ENCODE data around the gene CLEC16A.
A peak's percentile ranks its signal among the peaks of the same experiment; 100 is the strongest.

The CLEC16A gene, protein sequence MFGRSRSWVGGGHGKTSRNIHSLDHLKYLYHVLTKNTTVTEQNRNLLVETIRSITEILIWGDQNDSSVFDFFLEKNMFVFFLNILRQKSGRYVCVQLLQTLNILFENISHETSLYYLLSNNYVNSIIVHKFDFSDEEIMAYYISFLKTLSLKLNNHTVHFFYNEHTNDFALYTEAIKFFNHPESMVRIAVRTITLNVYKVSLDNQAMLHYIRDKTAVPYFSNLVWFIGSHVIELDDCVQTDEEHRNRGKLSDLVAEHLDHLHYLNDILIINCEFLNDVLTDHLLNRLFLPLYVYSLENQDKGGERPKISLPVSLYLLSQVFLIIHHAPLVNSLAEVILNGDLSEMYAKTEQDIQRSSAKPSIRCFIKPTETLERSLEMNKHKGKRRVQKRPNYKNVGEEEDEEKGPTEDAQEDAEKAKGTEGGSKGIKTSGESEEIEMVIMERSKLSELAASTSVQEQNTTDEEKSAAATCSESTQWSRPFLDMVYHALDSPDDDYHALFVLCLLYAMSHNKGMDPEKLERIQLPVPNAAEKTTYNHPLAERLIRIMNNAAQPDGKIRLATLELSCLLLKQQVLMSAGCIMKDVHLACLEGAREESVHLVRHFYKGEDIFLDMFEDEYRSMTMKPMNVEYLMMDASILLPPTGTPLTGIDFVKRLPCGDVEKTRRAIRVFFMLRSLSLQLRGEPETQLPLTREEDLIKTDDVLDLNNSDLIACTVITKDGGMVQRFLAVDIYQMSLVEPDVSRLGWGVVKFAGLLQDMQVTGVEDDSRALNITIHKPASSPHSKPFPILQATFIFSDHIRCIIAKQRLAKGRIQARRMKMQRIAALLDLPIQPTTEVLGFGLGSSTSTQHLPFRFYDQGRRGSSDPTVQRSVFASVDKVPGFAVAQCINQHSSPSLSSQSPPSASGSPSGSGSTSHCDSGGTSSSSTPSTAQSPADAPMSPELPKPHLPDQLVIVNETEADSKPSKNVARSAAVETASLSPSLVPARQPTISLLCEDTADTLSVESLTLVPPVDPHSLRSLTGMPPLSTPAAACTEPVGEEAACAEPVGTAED

DNA sequence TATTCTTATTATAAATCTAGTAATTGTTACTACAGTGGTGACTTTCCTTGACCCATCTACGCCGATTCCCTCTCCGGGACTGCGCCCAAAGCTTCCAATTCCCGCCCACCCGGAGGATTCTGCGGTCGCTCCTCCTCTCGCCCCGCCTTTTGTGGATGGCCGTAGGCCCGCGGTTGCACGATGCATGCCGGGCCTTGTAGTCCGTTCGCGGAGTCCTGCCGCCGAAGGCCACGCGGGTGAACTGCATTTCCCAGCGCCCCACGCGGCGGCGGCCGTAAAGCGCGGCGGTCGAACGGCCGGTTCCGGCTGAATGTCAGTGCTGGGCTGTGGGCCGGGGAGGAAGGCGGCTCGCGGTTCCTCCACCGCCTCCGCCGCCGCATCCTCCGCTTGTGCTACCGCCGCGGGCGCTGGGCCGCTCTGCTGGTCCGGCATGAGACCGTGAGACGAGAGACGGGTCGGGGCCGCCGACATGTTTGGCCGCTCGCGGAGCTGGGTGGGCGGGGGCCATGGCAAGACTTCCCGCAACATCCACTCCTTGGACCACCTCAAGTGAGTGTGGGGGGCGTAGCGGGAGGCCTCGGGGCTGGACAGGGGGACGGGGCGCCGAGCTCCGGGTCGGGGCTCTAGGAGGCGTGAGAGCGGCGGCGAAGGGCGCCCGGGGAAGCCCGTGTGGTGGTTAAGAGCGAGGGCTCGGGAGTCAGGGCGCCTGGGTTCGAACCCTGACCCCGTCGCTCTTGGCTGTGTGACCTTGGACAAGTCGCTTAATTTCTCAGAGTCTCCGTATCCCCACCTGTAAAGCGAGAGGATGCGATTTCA is at the start of gene CLEC16A:
Gene CLEC16A, plus strand, starts transcription at position 316 of the 816 bp plus-strand sequence. Its CDS starts 154 bp downstream, at position 470.
- peak; percentile 91 for DNase-seq (ENCODE audit: low read depth, low spot score)

DNA sequence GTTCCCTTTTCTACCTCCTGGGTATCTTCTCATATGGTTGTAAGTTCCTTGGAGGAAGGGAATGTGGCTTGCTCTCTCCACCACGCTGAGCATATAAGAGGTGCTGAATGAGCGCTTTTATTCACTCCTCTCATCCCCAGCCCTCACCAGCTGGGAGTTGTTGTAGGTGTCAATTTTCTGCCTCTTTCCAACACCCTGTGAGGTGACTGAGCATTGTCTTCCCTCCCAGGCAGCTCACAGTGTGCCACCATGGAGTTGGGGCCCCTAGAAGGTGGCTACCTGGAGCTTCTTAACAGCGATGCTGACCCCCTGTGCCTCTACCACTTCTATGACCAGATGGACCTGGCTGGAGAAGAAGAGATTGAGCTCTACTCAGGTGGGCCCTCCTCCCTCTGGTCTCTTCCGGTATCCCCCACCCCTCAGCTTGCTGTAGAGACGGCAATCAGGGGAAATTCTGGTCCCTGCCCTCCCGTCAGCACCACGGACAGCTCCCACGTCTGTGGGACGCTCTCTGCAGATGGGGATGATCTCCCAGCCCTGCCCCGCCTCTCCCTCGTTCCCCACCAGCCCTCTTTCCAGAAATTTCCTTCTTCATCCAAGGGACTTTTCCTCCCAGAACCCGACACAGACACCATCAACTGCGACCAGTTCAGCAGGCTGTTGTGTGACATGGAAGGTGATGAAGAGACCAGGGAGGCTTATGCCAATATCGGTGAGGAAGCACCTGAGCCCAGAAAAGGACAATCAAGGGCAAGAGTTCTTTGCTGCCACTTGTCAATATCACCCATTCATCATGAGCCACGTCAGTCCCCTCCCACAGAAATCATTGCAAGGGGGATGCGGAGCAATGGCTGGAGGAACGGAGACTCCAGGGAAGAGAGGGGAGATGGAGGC is 49.1 kb upstream of the CLEC16A start:
- no peak for DNase-seq (ENCODE audit: low read depth, low spot score)

DNA sequence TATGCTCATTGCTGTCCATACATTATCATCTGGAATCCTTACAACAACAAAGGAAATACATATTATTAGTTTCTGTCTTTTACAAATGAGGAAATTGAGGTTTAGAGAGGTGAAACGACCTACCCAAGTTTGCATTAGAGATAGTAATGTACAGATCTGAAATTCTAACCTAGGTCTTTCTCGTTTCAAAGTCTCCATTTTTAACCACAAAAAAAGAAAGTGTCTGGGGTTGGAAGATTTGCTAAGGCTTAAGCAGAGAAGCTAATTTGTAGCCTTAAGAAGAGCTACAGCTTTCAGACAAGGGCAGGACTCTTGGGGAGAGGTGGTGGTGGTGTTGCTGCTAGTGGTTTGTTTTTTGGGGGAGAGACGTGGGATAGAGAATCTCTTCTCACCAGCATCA is 48.2 kb upstream of the CLEC16A start:
- DNase-seq (ENCODE audit: low read depth, low spot score), result no peak

DNA sequence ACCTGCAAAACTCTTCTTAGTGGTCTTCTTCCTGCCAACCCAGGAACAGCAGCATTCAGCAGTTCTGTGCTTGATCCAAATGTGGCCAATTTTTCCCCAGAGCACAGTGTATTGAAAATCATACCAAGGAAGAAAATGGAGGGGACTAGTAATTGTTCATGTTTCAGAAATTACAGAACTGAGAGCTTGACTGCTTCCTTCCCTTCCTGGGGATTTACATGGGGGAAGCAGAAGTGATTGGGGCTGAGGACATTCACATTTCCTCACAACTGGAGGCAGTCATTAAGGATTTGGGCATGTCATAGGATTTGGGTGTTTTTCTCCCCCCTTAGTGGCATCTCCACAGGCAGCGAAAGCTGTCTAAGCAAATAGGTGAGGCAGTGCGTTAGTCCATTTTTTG is 47.6 kb upstream of the CLEC16A start:
- no peak for DNase-seq (ENCODE audit: low read depth, low spot score)

DNA sequence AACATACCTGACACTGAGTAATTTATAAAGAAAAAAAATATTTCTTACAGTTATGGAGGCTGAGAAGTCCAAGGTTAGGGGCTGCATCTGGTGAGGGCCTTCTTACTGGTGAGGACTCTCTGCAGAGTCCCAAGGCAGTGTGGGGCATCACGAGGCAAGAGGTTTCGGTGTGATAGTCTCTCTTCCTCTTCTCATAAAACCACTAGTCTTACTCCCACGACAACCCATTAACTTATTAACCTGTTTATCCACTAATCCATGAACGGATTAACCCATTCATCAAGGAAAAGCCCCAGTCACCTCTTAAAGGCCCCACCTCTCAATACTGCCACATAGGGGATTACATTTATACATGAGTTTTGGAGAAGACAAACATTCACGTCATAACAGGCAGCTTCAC is 47.2 kb upstream of the CLEC16A start:
- DNase-seq (ENCODE audit: low read depth, low spot score), result no peak

DNA sequence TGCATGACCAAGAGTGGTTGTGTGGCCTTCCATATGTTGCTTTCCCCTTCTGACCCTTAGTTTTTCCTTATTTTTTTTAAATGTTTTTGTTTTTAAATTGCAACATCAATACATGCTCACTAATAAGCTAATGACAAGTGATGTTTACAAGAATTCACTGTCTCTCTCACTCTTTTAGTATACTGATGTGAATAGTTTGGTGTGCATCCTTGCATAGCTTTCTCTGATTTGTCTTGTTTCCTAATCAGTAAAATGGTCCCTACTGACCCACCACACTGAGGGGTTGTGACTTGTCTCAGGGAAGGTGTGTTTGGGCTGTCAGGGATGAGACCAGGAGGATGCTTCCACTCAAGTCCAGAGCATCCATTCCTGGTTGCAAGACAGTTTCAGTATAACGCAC is 41.4 kb upstream of the CLEC16A start:
- no peak for DNase-seq (ENCODE audit: low read depth, low spot score)

DNA sequence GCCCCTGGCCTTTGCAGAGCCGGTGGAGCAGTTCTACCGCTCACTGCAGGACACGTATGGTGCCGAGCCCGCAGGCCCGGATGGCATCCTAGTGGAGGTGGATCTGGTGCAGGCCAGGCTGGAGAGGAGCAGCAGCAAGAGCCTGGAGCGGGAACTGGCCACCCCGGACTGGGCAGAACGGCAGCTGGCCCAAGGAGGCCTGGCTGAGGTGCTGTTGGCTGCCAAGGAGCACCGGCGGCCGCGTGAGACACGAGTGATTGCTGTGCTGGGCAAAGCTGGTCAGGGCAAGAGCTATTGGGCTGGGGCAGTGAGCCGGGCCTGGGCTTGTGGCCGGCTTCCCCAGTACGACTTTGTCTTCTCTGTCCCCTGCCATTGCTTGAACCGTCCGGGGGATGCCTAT is 37.9 kb upstream of the CLEC16A start:
- no peak for DNase-seq (ENCODE audit: low read depth, low spot score)

DNA sequence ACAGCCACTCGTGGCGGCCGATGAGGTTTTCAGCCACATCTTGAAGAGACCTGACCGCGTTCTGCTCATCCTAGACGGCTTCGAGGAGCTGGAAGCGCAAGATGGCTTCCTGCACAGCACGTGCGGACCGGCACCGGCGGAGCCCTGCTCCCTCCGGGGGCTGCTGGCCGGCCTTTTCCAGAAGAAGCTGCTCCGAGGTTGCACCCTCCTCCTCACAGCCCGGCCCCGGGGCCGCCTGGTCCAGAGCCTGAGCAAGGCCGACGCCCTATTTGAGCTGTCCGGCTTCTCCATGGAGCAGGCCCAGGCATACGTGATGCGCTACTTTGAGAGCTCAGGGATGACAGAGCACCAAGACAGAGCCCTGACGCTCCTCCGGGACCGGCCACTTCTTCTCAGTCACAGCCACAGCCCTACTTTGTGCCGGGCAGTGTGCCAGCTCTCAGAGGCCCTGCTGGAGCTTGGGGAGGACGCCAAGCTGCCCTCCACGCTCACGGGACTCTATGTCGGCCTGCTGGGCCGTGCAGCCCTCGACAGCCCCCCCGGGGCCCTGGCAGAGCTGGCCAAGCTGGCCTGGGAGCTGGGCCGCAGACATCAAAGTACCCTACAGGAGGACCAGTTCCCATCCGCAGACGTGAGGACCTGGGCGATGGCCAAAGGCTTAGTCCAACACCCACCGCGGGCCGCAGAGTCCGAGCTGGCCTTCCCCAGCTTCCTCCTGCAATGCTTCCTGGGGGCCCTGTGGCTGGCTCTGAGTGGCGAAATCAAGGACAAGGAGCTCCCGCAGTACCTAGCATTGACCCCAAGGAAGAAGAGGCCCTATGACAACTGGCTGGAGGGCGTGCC is 37.2 kb upstream of the CLEC16A start:
- no peak for DNase-seq (ENCODE audit: low read depth, low spot score)

DNA sequence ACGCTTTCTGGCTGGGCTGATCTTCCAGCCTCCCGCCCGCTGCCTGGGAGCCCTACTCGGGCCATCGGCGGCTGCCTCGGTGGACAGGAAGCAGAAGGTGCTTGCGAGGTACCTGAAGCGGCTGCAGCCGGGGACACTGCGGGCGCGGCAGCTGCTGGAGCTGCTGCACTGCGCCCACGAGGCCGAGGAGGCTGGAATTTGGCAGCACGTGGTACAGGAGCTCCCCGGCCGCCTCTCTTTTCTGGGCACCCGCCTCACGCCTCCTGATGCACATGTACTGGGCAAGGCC is 36.7 kb upstream of the CLEC16A start:
- DNase-seq (ENCODE audit: low read depth, low spot score), result no peak

DNA sequence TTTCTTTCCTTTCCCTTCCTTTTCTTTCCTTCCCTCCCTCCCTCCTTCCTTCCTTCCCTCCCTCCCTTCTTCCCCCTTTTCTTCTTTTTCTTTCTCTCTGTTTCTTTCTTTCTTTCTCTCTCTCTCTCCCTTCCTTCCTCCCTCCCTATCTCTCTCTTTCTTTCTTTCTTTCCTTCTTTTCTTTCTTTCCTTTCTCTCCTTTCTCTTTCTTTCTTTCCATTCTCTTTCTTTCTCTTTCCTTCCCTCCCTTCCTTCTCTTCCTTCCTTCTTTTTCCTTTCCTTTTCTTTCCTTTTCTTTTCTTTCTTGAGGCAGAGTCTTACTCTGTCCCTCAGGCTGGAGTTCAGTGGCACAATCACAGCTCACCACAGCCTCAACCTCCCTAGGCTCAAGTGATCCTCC is 33.1 kb upstream of the CLEC16A start:
- DNase-seq (ENCODE audit: low read depth, low spot score), result no peak

DNA sequence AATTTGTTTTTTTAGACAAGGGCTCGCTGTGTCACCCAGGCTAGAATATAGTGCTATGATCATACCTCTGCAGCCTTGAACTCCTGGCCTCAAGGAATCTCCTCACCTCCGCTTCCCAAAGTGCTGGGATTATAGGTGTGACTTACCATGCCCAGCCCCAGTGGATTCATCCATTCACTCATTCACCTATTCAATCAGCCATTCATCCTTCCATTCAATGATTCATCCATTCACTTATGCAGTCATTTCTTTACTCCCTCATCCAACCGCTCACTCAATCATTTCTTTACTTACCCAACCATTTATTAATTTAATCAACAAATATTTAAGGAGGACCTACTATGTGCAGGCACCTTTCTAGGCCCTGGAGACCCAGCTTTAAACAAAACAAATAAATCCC is 27.8 kb upstream of the CLEC16A start:
- DNase-seq (ENCODE audit: low read depth, low spot score), result no peak

DNA sequence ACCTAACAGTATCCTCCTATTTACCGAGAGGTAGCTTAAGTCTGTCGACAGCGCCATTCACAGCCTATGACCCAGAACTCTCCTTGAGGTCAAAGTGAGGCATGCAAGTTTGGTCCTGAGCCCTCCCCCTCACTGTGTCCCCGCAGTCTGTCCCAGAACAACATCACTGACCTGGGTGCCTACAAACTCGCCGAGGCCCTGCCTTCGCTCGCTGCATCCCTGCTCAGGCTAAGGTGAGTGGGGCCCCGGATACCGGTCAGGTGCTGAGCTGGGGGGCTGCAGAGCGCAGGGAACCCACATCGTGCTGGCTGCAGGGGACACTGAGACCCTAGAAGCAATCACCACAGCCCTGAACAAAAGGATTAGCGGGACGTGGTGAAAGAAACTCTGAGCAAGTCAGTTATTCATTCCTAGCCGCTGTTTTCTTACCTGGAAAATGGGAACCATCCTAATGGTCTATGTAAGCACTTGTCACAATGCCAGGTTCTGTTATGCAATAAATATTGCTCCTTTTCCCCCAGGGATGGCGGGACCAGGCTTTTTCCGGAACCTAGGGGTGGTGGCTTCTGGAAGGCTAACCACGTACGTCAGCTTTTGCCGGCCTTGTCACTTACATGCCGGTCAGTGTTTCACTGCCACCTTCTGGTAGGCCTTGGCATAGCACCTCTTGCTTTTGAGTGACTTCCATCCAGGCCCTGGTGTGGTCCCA is 25.9 kb upstream of the CLEC16A start:
- DNase-seq (ENCODE audit: low read depth, low spot score), result peak; percentile 62

DNA sequence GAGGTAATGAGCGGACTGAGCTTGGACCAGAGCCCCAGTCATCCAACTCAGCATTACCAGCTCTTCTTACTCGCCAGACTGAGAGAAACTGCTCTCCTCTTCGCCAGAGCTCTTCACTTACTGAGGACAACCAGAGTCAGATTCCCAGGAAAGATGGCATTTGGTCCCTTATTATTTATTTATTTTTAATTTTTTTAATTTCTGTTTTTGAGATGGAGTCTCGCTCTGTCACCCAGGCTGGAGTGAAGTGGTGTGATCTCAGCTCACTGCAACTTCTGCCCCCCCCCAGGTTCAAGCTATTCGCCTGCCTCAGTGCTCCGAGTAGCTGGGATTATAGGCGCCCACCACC is 25.4 kb upstream of the CLEC16A start:
- DNase-seq (ENCODE audit: low read depth, low spot score), result no peak

DNA sequence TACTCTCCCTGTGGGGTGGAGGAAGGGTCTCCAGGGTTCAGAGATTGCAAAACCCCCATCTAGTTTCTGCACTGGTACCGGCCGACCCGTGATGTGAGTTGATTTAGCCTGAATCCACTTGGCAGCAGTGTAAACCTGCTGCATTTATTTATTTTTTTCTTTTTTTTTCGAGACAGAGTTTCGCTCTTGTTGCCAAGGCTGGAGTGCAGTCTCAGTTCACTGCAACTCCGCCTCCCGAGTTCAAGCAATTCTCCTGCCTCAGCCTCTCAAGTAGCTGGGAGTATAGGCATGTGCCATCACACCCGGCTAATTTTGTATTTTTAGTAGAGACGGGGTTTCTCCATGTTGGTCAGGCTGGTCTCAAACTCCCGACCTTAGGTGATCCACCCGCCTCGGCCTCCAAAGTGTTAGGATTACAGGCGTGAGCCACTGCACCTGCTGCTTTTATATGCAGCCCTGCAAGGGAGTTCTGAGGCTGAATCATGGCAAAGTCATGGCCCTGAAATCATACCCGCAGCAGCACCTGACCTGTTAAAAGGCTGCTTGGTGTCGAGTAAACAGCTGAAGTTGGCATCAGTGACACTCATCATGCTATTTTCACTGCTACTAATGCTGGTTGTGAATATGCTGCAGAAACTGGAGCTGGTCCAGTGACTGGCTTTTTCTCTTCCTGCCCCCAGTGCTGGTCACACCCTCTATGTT is 23.5 kb upstream of the CLEC16A start:
- no peak for DNase-seq (ENCODE audit: low read depth, low spot score)

DNA sequence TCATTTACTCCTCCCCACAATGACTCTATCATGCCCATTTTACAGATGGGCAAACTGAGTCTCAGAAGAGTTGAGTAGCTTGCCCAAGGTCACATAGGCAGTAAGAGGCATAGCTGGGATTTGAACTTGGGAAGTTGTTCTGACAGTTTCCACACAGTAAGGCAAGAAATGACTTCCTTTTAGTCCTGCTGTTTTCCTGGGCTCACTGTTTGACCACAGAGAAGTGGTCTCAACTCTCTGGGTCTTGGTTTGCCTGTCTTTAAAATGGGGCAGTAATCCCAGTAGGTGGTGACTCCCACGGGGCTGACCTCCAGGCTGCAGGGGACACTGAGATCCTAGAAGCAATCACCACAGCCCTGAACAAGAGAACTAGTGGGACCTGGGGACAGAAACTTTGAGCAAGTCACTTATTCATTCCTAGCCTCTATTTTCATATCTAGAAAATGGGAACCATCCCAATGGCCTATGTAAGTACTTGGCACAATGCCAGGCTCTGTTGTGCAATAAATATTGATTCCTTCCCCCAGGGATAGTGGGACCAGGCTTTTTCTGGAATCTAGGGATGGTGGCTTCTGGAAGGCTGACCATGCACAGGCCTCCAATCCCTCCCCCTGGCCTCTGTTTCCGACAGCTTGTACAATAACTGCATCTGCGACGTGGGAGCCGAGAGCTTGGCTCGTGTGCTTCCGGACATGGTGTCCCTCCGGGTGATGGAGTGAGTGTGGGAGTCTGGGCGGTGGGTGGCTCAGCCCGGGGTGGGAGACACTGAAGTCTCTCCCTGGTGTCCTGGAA is 22.6 kb upstream of the CLEC16A start:
- no peak for DNase-seq (ENCODE audit: low read depth, low spot score)

DNA sequence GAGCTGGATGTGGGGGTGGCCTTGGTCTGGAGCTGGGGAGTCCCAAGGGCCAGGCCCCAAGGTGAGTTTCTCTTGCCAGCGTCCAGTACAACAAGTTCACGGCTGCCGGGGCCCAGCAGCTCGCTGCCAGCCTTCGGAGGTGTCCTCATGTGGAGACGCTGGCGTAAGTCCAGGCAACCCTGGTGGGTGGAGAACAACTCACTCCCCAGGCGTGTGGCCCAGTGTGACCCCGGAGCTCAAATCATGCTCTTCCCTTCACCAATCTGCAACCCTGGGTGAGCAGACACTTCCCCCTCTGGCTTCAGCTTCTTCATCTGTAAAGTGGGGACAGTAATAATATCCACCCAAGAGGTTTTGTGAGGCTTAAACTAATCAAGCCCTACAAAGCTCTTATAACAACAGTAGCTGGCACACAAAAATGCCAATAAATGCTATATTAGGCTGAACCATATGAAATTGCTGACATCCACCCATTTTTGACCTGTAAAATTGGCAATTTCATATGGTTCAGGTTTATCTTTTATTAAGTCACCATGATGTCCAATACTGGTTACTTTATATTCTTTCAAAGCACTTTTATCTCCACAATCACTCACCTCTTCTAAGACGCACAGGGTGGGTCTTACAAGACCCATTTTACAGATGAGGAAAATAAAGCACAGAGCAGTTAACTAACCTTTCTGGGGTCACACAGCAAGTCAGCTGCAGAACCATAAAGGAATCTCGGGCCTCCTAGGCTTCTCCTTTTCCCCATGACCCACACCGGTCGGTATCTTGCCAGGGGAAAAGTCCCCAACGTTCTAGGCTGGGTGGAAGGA is 21.8 kb upstream of the CLEC16A start:
- no peak for DNase-seq (ENCODE audit: low read depth, low spot score)

DNA sequence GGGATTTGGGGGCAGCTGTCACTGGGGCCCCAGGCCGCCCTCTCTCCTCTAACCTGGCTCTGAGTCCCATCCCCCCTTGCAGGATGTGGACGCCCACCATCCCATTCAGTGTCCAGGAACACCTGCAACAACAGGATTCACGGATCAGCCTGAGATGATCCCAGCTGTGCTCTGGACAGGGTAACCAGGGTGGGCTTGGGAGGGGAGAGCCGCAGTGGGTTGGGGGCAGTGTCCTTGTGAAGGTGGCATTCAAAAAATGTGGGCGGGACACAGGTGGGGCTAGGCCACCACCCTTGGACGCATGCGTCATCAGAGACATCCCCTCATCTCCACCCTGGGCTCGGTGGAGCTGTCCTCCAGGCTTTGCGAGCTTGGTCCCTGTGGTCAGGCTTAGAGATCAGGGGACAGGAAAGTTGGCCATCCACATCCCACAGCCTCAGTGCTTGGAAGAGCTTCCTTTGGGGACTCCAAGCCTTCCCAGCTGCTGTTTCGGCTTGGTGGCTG is 21.2 kb upstream of the CLEC16A start:
- no peak for DNase-seq (ENCODE audit: low read depth, low spot score)

All from activated naive CD8-positive, alpha-beta T cell treated with anti-CD3 and anti-CD28 coated beads, Interleukin-2, amount 50 U/mL, for 16 hours (primary cell).